SK-N-SH (cell line): ENCODE measurements around the gene CKAP2L.
"Not testable (repeated sequence)": the region's sequence is repeated elsewhere in the genome, so short reads cannot be mapped to it uniquely, and the experiment has no call there.

ENCODE experiments used
- CTCF ChIP-seq: fragments of 200-600 bp; sonication (generic); IDR thresholded peaks from 2 replicates; pipeline ENCODE4 v1.6.1; 2017; ENCODE audit warnings: antibody characterized with exemption, mild to moderate bottlenecking, moderate library complexity
- EP300 ChIP-seq, 2 experiments: IDR thresholded peaks; 2 replicates each; pipeline versions ENCODE4 v1.4.0 to v1.6.1; 2012; ENCODE audit warnings: borderline replicate concordance in 1 of 2, low read depth in 1 of 2, low read length in 1 of 2
- MXI1 ChIP-seq: IDR thresholded peaks from 2 replicates; pipeline ENCODE4 v1.6.1; 2012; ENCODE audit warnings: mild to moderate bottlenecking, low read depth, low read length, improper control_type of control experiment
- RAD21 ChIP-seq: IDR thresholded peaks from 2 replicates; pipeline ENCODE4 v1.6.1; 2012; ENCODE audit warnings: mild to moderate bottlenecking, low read length

DNA sequence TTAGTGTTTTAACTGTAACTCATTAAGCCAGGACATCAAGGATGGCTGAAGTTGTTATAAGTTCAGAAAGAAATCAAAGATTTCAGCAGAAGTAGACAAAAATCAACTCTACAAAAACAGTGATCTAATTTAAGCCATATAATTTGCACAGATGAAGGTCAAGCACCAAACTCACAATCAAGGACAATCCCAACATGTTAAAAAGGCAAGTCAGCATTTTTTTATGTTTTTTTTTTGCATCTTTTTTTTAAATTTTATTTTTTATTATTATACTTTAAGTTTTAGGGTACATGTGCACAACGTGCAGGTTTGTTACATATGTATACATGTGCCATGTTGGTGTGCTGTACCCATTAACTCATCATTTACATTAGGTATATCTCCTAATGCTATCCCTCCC is 48.3 kb downstream of the CKAP2L start:
- not testable (repeated sequence) for TF ChIP-seq MXI1; CTCF; EP300 (IDR thresholded peaks at IDR 0.05; ENCODE audit: borderline replicate concordance in 1 of 2, low read depth in 1 of 2, low read length in 1 of 2); RAD21
